SH-SY5Y (cell line): ENCODE measurements around the gene AARSD1.

Source experiments
- GATA2 ChIP-seq: IDR thresholded peaks from 2 replicates; pipeline ENCODE4 v1.6.1; 2011; ENCODE audit warnings: mild to moderate bottlenecking, low read depth, low read length
- GATA3 ChIP-seq: IDR thresholded peaks from 2 replicates; pipeline ENCODE4 v1.6.1; 2011; ENCODE audit warnings: low read depth, mild to moderate bottlenecking, low read length, moderate library complexity

AARSD1 gene

DNA sequence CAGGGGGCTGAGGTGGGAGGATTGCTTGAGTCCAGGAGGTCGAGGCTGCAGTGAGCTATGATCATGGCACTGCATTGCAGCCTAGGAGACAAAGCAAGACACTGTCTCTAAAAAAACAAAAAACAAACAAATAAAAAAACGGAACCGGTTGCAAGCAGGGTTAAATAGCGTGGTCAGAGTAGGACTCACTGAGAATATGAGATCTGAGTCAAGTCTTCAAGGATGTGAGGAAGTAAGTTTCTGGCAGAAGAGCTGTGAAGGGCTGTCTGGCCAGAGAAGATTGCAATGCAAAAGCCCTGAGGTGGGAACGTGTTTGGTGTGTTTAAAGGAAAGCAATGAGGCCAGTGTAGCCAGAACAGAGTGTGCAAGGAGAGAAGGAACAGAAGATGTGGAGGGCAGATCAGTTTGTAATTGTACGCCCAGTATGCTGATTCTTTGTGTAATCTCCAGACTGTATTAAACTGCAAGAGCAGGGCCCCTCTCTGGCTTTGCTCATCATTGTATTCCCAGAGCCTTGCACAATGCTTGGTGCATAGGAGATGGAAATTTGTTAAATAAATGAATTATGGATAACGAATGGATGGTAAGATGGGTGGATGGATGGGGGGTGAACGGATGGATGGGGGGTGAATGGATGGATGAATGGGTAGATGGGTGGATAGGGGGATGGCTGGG, 57.3 kb downstream of the AARSD1 start:
- TF ChIP-seq GATA3: no peak
- TF ChIP-seq GATA2: no peak

DNA sequence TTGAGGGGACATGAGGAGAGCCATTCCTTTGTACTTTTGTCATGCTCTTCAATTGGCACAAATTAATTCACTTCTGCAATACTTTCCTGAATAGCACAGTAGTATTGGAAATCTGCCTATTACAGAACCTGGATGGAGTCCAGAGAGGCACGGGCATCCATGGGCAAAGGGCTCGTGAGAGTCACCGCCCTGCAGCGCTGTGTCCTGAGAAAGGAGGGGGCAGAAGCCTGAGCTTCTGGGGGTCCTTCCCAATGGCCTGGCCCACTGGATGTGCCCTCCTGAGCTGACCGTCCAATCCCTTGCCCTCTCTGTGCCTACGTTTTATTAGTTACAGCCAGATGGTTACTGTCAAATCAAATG, 60.2 kb downstream of the AARSD1 start:
- TF ChIP-seq GATA2 (no peak), GATA3 (no peak)

DNA sequence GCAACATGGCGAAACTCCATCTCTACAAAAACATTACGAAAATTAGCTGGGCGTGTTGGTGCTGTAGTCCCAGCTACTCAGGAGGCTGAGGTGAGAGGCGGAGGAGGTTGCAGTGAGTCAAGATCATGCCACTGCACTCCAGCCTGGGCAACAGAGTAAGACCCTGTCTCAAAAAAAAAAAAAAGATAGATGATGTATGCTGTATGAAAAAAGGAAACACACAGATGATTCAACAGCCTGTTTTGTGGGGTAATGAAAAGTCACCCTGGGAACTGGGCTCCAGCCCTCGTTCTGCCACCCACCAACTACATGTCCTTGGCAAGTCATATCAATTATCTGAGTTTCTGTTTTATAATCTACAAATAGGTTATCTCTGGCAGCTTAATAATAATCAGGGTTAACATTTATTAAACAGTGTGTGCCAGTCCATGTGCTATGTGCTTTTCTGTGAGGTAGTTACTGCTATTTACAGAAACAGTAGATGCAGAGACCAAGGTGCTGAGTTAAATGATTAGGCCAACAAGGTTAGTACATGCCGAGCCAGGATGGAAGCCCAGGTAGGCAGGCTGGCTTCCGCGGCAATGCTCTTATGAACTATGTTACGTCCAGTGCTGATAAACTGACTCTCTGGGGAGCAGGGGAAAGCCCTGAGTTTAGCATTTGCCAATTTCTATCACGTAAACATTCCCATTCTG, 62.6 kb downstream of the AARSD1 start:
- TF ChIP-seq GATA2 (no peak), GATA3 (no peak)
